Smooth muscle cell (in vitro differentiated cells): ENCODE measurements around the gene MED13L. TPM values are rescaled to one million over a fixed set of nuclear protein-coding genes. Genes with fewer than 3 reads are reported as not detected.

ENCODE experiments used
- DNase-seq: peaks from one replicate; lab custom pipeline; 2025; ENCODE audit not compliant: unreplicated experiment; lab: John Stamatoyannopoulos, UW
- H2AFZ ChIP-seq: fragments of 200-600 bp; sonication (generic); 2 replicates; pipeline ENCODE4 v1.6.0; 2016; ENCODE audit warnings: antibody characterized with exemption, low read depth, mild to moderate bottlenecking
- H3F3A ChIP-seq: fragments of 200-600 bp; sonication (generic); 2 replicates; pipeline ENCODE4 v1.6.0; 2017; ENCODE audit warnings: antibody characterized with exemption, low read depth
- H3K27ac ChIP-seq: fragments of 200-600 bp; sonication (generic); 2 replicates; pipeline ENCODE4 v1.5.1; 2016; ENCODE audit warnings: low read depth, mild to moderate bottlenecking
- H3K27me3 ChIP-seq: fragments of 200-600 bp; sonication (generic); 2 replicates; pipeline ENCODE4 v1.6.1; 2016; ENCODE audit warnings: low read depth, mild to moderate bottlenecking
- H3K36me3 ChIP-seq: fragments of 200-600 bp; sonication (generic); 2 replicates; pipeline ENCODE4 v1.5.1; 2016; ENCODE audit warnings: low read depth
- H3K4me1 ChIP-seq: fragments of 200-600 bp; sonication (generic); 2 replicates; pipeline ENCODE4 v1.5.1; 2016; ENCODE audit warnings: low read depth
- H3K4me2 ChIP-seq: fragments of 200-600 bp; sonication (generic); 2 replicates; pipeline ENCODE4 v1.6.0; 2016; ENCODE audit warnings: mild to moderate bottlenecking
- H3K4me3 ChIP-seq: fragments of 200-600 bp; sonication (generic); 2 replicates; pipeline ENCODE4 v1.5.1; 2016; ENCODE audit warnings: mild to moderate bottlenecking
- H3K79me2 ChIP-seq: fragments of 200-600 bp; sonication (generic); 2 replicates; pipeline ENCODE4 v1.6.0; 2016; ENCODE audit warnings: low read depth, mild to moderate bottlenecking
- H3K9ac ChIP-seq: fragments of 200-600 bp; sonication (generic); 2 replicates; pipeline ENCODE4 v1.6.0; 2016; ENCODE audit warnings: low read depth
- H3K9me3 ChIP-seq: fragments of 200-600 bp; sonication (generic); replicated peaks from 2 replicates; pipeline ENCODE4 v1.5.1; 2016; ENCODE audit warnings: low read depth
- H4K20me1 ChIP-seq: fragments of 200-600 bp; sonication (generic); 2 replicates; pipeline ENCODE4 v1.6.0; 2016; ENCODE audit warnings: low read depth
- WGBS: methylation state at CpG from one replicate; pipeline ENCODE4 v1.1.7; 2016; ENCODE audit warnings: low lambda C conversion rate; 5-methylcytosine and 5-hydroxymethylcytosine counted together
- polyA plus RNA-seq: library from polyadenylated mRNA; unstranded; fragments of >200 nt; fragmentation: Nextera tagmentation; extraction: Ambion mirVana; gene quantifications from 2 replicates; pipeline ENCODE4 v1.2.1, GENCODE V29; 2016
- total RNA-seq: library from RNA; depleted of rRNA; stranded (reverse); fragments of >200 nt; gene quantifications from 2 replicates; pipeline ENCODE4 v1.2.3, GENCODE V29; 2014
- TF ChIP-seq, protein P1 (sequence below): fragments of 200-600 bp; sonication (generic); IDR thresholded peaks from 2 replicates; pipeline ENCODE4 v1.5.1; 2017; ENCODE audit warnings: borderline replicate concordance, mild to moderate bottlenecking, antibody characterized with exemption; ENCODE audit not compliant: insufficient read depth, poor library complexity, severe bottlenecking

MED13L gene
- total and polyA plus RNA-seq, 2 experiments from 2014 or later, result 13.2 to 74.3 TPM

DNA sequence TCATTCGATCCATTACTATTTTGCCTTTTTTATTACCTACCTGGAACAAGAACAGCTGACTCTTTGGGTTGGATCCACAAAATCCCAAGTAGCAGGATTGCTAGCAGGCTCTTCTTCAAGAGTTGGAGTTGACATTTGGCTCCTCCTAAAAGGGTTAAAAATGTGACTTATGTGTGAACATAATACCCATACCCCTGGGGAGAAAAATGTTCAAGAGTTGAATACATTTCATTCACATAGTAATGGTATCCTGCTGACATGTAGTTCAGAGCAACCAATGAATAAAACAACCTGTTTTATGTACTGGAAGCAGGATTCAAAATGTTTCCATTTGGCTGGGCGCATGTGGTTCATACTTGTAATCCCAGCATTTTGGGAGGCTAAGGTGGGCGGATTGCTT is 264.7 kb downstream of the MED13L start:
- DNase-seq, result no peak
- Histone ChIP-seq H3K9me3 (no peaks in the 10 kb centered on the region), H3K79me2 (no peaks in the 10 kb centered on the region), H3K9ac (no peak overlapping the region), H3K27me3 (no peaks in the 10 kb centered on the region), H3F3A (no peaks in the 10 kb centered on the region), H3K27ac (no peak overlapping the region), H3K4me3 (no peak overlapping the region), H4K20me1 (peaks cover 24% of the 10 kb centered on the region), H3K4me1 (no peaks in the 10 kb centered on the region), H3K36me3 (peaks cover 4% of the 10 kb centered on the region), H2AFZ (no peak overlapping the region), H3K4me2 (no peak overlapping the region)
- 100% methylated on average over 3 of the region's 3 CpGs for WGBS
- TF ChIP-seq, protein P1, sequence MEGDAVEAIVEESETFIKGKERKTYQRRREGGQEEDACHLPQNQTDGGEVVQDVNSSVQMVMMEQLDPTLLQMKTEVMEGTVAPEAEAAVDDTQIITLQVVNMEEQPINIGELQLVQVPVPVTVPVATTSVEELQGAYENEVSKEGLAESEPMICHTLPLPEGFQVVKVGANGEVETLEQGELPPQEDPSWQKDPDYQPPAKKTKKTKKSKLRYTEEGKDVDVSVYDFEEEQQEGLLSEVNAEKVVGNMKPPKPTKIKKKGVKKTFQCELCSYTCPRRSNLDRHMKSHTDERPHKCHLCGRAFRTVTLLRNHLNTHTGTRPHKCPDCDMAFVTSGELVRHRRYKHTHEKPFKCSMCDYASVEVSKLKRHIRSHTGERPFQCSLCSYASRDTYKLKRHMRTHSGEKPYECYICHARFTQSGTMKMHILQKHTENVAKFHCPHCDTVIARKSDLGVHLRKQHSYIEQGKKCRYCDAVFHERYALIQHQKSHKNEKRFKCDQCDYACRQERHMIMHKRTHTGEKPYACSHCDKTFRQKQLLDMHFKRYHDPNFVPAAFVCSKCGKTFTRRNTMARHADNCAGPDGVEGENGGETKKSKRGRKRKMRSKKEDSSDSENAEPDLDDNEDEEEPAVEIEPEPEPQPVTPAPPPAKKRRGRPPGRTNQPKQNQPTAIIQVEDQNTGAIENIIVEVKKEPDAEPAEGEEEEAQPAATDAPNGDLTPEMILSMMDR, result no peak

DNA sequence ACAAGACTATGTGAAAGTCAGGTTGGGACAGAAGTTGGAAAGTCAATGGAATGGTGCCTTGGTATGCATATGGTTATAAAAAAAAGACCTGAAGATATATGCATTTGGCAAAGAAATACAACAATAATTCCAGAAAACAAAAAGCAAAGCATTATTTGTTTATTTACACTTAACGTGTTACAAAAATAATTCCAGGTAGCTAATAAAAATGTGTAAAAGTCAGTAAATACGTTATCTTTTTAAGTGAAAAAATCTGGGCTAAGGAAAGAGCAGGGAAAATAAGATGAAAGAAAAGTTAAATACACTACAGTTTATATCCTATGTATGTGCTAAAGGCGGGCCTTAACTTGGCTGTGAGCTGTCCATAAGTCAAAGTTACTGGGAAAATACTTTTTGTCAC is 266.3 kb downstream of the MED13L start:
- H2AFZ ChIP-seq, result no peak overlapping the region
- no peaks in the 10 kb centered on the region for H3F3A ChIP-seq
- TF ChIP-seq, protein P1, result no peak
- no peaks in the 10 kb centered on the region for H3K4me1 ChIP-seq
- H3K9ac ChIP-seq, result no peak overlapping the region
- H3K9me3 ChIP-seq, result no peaks in the 10 kb centered on the region
- no peak overlapping the region for H3K4me3 ChIP-seq
- no peak for DNase-seq
- no peaks in the 10 kb centered on the region for H3K27me3 ChIP-seq
- H4K20me1 ChIP-seq, result peaks cover 29% of the 10 kb centered on the region
- H3K4me2 ChIP-seq, result no peak overlapping the region
- peaks cover 11% of the 10 kb centered on the region for H3K36me3 ChIP-seq
- H3K27ac ChIP-seq, result no peak overlapping the region
- 92% methylated on average over 3 of the region's 3 CpGs for WGBS
- no peaks in the 10 kb centered on the region for H3K79me2 ChIP-seq

- Histone ChIP-seq H3K36me3 (peaks cover 14% of the 10 kb centered on the region), H3K27me3 (no peaks in the 10 kb centered on the region), H3K9me3 (no peaks in the 10 kb centered on the region), H3K4me2 (no peak overlapping the region), H3K79me2 (no peaks in the 10 kb centered on the region), H3K4me3 (no peak overlapping the region), H3F3A (no peaks in the 10 kb centered on the region), H3K4me1 (no peaks in the 10 kb centered on the region), H2AFZ (no peak overlapping the region), H4K20me1 (peaks cover 27% of the 10 kb centered on the region), H3K27ac (no peak overlapping the region), H3K9ac (no peak overlapping the region)
- WGBS, result over 99% methylated on average over 3 of the region's 3 CpGs
- DNase-seq, result no peak
- TF ChIP-seq, protein P1, result no peak
These were observed 267.0 kb downstream of the MED13L start for GRCh38 chr12:116010467-116010866.

DNA sequence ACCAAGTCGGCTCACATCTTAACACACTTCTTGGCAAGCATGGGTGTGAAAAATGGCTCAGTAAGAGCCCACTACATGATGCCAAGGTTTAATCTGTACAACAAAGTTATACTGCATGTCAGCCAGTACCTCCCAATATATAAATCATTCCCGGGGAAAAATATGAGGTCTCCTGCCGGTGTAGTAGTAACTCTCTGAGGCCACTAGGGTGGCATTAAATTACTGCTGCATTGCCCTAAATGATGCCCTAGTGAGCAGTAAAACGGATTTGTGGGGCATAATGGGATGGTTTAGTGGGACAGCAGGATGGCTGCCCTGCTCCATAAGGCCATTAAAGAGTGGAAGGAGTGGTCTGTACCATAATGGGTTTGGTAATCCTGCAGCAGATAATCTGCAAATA is 267.7 kb downstream of the MED13L start:
- Histone ChIP-seq H3K27me3 (no peaks in the 10 kb centered on the region), H3K79me2 (no peaks in the 10 kb centered on the region), H3F3A (no peaks in the 10 kb centered on the region), H3K9ac (no peak overlapping the region), H3K4me3 (no peak overlapping the region), H3K4me1 (no peaks in the 10 kb centered on the region), H3K27ac (no peak overlapping the region), H3K36me3 (peaks cover 14% of the 10 kb centered on the region), H4K20me1 (peaks cover 20% of the 10 kb centered on the region), H3K9me3 (no peaks in the 10 kb centered on the region), H3K4me2 (no peak overlapping the region), H2AFZ (no peak overlapping the region)
- no peak for DNase-seq
- 88% methylated on average over 4 of the region's 4 CpGs for WGBS
- TF ChIP-seq, protein P1, result peak; percentile 34
